Stimulated activated naive CD4-positive, alpha-beta T cell (primary cell): ENCODE data around the gene EDN2.

ENCODE experiments used
- DNase-seq, 6 experiments: peaks; one replicate each; lab custom pipeline; 2025; lab: John Stamatoyannopoulos, UW

EDN2 gene

GRCh38 chr1:41483001-41483850 lies 1.3 kb downstream of the EDN2 start:
- no peak for DNase-seq

GRCh38 chr1:41482001-41482765 lies 2.3 kb downstream of the EDN2 start:
- DNase-seq = no peak

- no peak for DNase-seq
Measured at GRCh38 chr1:41481109-41481775, 3.2 kb downstream of the EDN2 start.

GRCh38 chr1:41480204-41481108 lies 4.0 kb downstream of the EDN2 start:
- no peak for DNase-seq

- DNase-seq = no peak
Measured at GRCh38 chr1:41479808-41480160, 4.7 kb downstream of the EDN2 start.

- no peak for DNase-seq
Measured at GRCh38 chr1:41479000-41479807, 5.3 kb downstream of the EDN2 start.

GRCh38 chr1:41478118-41478748 lies 6.2 kb downstream of the EDN2 start:
- no peak for DNase-seq

- DNase-seq = no peak
Measured at GRCh38 chr1:41476807-41477361, 7.6 kb downstream of the EDN2 start.

- no peak for DNase-seq
Measured at GRCh38 chr1:41475859-41476567, 8.5 kb downstream of the EDN2 start.

- DNase-seq = no peak
Measured at GRCh38 chr1:41475346-41475745, 9.1 kb downstream of the EDN2 start.

- no peak for DNase-seq
Measured at GRCh38 chr1:41474490-41475271, 9.8 kb downstream of the EDN2 start.

GRCh38 chr1:41473738-41474362 lies 10.6 kb downstream of the EDN2 start:
- DNase-seq = no peak

- no peak for DNase-seq
Measured at GRCh38 chr1:41471658-41472057, 12.8 kb downstream of the EDN2 start.

GRCh38 chr1:41469706-41470105 lies 14.8 kb downstream of the EDN2 start:
- DNase-seq = no peak

GRCh38 chr1:41468122-41468762 lies 16.2 kb downstream of the EDN2 start:
- no peak for DNase-seq

GRCh38 chr1:41467673-41468072 lies 16.8 kb downstream of the EDN2 start:
- DNase-seq = no peak

- DNase-seq = no peak
Measured at GRCh38 chr1:41466146-41466545, 18.3 kb downstream of the EDN2 start.

- DNase-seq = no peak
Measured at GRCh38 chr1:41465741-41466140, 18.7 kb downstream of the EDN2 start.
